Common myeloid progenitor, CD34-positive (primary cell): ENCODE data around the gene JAML.

Source experiments
- CTCF ChIA-PET: fragments of 350-600 bp; sonication (Branson Sonifier 250); formaldehyde crosslinking; loops from one replicate; lab custom pipeline; 2021; ENCODE audit warnings: antibody characterized with exemption; lab: Charles Lee
- POLR2A ChIA-PET: fragments of 350-600 bp; sonication (Branson Sonifier 250); formaldehyde crosslinking; loops from one replicate; lab custom pipeline; 2021; ENCODE audit warnings: antibody characterized with exemption; lab: Charles Lee
- DNase-seq, 3 donors: peaks; one replicate each; pipeline versions ENCODE4 v3.0.0 to v3.0.0-alpha.2; 2013
- H3K27ac ChIP-seq, 2 experiments: 1 replicate in 1 of 2; 2 replicates in 1 of 2; pipeline ENCODE4 v1.7.0; 2013; ENCODE audit warnings: inconsistent platforms in 2 of 2, low read length in 2 of 2, mild to moderate bottlenecking in 2 of 2, low read depth in 1 of 2, moderate library complexity in 1 of 2; ENCODE audit not compliant: severe bottlenecking in 2 of 2, insufficient read depth in 1 of 2, poor library complexity in 1 of 2
- H3K27me3 ChIP-seq, 5 experiments: replicated peaks in 2 of 5; 1 replicate in 3 of 5; 2 replicates in 2 of 5; pipeline versions ENCODE4 v1.6.1 to v1.7.0; 2013; ENCODE audit warnings: low read length in 4 of 5, mild to moderate bottlenecking in 2 of 5, moderate library complexity in 2 of 5, inconsistent platforms in 1 of 5; ENCODE audit not compliant: insufficient read depth in 5 of 5, control insufficient read depth in 4 of 5
- H3K36me3 ChIP-seq, 4 experiments: 1 replicate in 2 of 4; 2 replicates in 2 of 4; pipeline versions ENCODE4 v1.6.1 to v1.7.0; 2013; ENCODE audit warnings: low read length in 3 of 4, control low read depth in 1 of 4, mild to moderate bottlenecking in 1 of 4; ENCODE audit not compliant: control insufficient read depth in 4 of 4, insufficient read depth in 4 of 4
- H3K4me1 ChIP-seq, 4 experiments: 1 replicate in 3 of 4; 2 replicates in 1 of 4; pipeline versions ENCODE4 v1.6.1 to v1.7.1; 2013; ENCODE audit warnings: low read length in 3 of 4, mild to moderate bottlenecking in 3 of 4, control low read depth in 1 of 4, inconsistent platforms in 1 of 4, moderate library complexity in 1 of 4; ENCODE audit not compliant: control insufficient read depth in 4 of 4, insufficient read depth in 4 of 4; ENCODE audit errors: control extremely low read depth in 1 of 4
- H3K4me3 ChIP-seq, 7 experiments: 1 replicate in 4 of 7; 2 replicates in 3 of 7; pipeline versions ENCODE4 v1.5.1 to v1.7.0; 2013; ENCODE audit warnings: mild to moderate bottlenecking in 7 of 7, low read length in 6 of 7, moderate library complexity in 6 of 7, inconsistent platforms in 2 of 7, low read depth in 2 of 7, control low read depth in 1 of 7; ENCODE audit not compliant: insufficient read depth in 4 of 7, control insufficient read depth in 1 of 7; ENCODE audit errors: extremely low read depth in 1 of 7
- H3K9me3 ChIP-seq, 5 experiments: 1 replicate in 4 of 5; 2 replicates in 1 of 5; pipeline versions ENCODE4 v1.6.1 to v1.7.1; 2013; ENCODE audit warnings: low read length in 4 of 5, mild to moderate bottlenecking in 2 of 5, inconsistent platforms in 1 of 5, low read depth in 1 of 5, moderate library complexity in 1 of 5; ENCODE audit not compliant: control insufficient read depth in 4 of 5, insufficient read depth in 2 of 5; ENCODE audit errors: control extremely low read depth in 1 of 5
- WGBS: methylation state at CpG from one replicate; pipeline ENCODE4 v1.1.5; 2013; ENCODE audit not compliant: insufficient coverage; 5-methylcytosine and 5-hydroxymethylcytosine counted together

Gene JAML

DNA sequence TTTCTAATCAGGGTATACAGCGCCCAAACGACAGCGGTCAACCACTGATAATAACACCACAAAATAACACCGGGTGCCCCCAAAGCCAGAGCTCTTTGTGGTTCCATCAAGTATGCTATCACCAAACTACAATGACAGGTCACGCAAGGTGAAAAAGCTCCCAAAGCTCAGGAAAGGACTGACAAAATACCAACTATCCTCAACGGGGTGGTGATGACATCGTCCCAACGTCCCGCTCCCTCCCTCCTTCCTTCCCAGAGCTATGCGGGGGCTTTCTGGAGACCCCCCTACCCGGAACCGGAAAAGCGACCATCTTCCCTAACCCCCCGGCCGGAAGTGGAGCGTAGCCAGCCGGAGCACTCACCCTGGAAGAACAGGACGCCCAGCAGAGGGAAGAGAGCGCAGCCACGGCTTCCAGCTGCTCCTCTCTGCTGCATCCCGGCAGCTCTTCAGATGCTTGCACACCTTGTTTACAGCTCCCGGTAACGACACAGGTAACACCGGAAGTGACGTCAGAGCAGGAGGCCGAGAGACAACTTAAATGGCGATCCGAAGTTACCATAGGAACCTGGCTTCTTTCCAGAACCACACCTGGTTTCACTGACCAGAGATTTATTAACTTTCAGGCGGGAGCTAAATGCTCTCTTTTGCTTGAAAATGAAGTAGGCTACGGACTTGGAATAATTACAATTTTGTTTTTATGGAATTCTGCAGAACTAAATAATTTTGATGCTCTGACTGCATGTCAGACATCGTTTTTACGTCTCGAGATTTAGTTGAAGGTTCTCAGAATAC lies 27.2 kb upstream of the JAML start, which contains the start of gene MPZL3:
MPZL3 (minus strand) TSS at position 508 of the 795 bp plus-strand sequence; CDS start at position 437, 71 bp downstream.
- ChIA-PET POLR2A (interaction anchor here (0.6 to 1.3 kb wide), 6 partner anchors 11 to 361 kb away, joined by 3 to 7 read pairs (median 3); no protein-coding TSS in a partner anchor), CTCF (interaction anchor here (0.7 to 2.6 kb wide), 10 partner anchors 8 to 53 kb away, joined by 3 to 12 read pairs (median 4); partner anchors contain the start of genes JAML and MPZL2)
- Histone ChIP-seq H3K36me3 (peaks cover 0 to 3% (median 0%) of the 10 kb centered on the region in 4 experiments), H3K27ac (peak within 1 kb of the TSS; percentile 97), H3K27me3 (no peaks in the 10 kb centered on the region), H3K4me1 (peaks cover 2 to 19% (median 11%) of the 10 kb centered on the region in 4 experiments), H3K4me3 (peak within 1 kb of the TSS; percentile 66 to 99 (median 96)), H3K9me3 (no peaks in the 10 kb centered on the region)
- DNase-seq: peak; percentile 86 to 92 (median 91)
- WGBS: 0% methylated on average over 24 of the region's 33 CpGs

DNA sequence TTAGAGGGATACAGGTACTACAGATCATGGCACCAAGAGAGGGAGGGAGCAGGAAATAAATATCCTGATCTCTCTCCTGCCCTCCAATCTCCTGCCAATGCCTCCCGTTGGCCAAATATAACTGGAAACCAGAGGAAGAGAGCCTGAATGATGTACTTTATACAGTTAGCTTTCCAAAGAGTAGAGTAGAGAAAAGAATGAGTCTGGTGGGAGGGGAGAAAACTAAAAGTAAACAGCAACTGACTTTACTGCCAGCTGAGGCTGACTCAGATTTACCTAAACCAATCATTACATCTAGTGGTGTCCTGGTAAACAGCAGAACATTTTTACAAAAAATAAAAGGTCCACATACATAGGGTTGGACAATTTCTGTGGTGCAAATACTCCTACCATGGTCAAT lies 22.2 kb upstream of the JAML start:
- no CpG with 5 or more reads among the region's 1 CpG for WGBS
- DNase-seq: peak in 1 of 3 donors; percentile 33

DNA sequence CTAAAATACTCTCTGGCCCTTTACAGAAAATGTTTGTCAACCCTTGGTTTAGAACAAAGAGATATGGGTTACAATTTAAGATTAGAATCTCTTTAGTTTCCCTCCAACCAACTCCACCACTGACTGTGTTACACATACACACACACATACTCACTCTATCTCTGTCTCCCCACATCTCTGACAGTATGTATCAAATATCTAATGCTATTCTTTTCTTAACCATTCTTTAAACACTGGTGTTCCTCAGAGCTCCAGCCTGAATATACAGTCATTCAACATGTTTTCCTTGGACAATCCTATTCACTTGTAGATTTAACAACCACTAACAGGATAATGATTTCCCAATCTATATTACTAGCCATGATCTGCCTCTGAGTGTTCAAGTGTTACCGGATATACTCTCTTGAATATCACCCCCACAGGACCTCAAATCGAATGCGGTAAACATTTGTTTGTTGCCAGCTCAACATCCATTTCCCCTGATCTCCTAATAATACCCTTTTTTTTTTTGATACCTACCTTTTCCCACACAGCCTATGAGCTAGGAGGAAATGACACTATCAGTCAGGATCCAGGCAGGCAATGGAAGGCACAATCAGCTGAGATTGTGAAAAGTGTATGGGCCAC lies 21.2 kb upstream of the JAML start:
- Histone ChIP-seq H3K27me3 (no peaks in the 10 kb centered on the region), H3K27ac (no peak overlapping the region), H3K4me3 (no peak overlapping the region), H3K36me3 (no peaks in the 10 kb centered on the region), H3K4me1 (peaks cover 21 to 31% (median 24%) of the 10 kb centered on the region in 4 experiments), H3K9me3 (no peaks in the 10 kb centered on the region)
- POLR2A ChIA-PET: no interaction called here
- CTCF ChIA-PET: interaction anchor here (0.8 to 3.3 kb wide), 6 partner anchors 9 to 48 kb away, joined by 3 to 18 read pairs (median 3); no protein-coding TSS in a partner anchor
- WGBS: 93% methylated on average over 2 of the region's 3 CpGs
- no peak for DNase-seq

More for the DNA sequence above, 22.2 kb upstream of the JAML start:
- H3K36me3 ChIP-seq: no peaks in the 10 kb centered on the region
- no peak overlapping the region for H3K27ac ChIP-seq
- no peaks in the 10 kb centered on the region for H3K27me3 ChIP-seq
- H3K9me3 ChIP-seq: no peaks in the 10 kb centered on the region
- H3K4me3 ChIP-seq: no peak overlapping the region
- ChIA-PET POLR2A (no interaction called here), CTCF (interaction anchor here (0.9 to 3.3 kb wide), 4 partner anchors 10 to 49 kb away, joined by 3 to 18 read pairs (median 4); no protein-coding TSS in a partner anchor)
- H3K4me1 ChIP-seq: peaks cover 11 to 27% (median 17%) of the 10 kb centered on the region in 4 experiments

DNA sequence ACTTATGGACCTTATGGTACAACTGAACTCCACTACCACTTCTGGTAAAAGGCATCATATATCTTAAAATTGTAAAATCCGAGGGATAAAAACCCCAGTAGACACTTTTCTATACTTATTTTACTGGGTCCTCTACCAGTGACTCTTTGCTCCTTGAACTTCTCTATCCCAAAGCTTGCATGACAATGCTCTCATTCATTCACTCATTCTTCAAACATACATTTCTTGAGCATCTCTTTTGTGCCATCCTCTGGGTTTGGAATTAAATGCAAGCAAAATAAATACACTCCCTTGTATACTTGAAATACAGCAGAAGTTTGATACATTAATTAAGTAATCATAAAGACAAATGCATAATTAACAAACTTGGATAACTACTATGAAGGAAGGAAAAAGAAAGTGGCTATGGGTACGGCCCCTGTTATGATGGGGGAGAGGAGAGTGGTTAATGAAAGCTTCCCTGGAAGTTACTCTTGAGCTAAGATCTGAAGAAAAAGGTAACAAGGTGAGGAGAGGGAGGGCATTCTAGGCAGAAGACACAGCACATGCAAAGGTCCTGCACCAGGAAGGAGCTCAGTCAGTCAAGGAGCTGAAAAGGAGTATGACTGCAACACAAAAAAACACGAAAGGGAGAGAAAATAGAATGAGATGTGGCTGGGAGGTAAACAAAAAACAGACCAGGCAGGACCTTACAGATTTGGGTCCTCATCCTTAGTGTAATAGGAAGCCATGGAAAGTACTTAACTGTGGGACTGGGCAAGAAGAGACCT lies 19.4 kb upstream of the JAML start:
- H3K9me3 ChIP-seq: no peaks in the 10 kb centered on the region
- CTCF ChIA-PET: interaction anchor here (1.0 kb wide), 2 partner anchors 15 to 33 kb away, joined by 3 read pairs; no protein-coding TSS in a partner anchor
- 100% methylated on average over 2 of the region's 3 CpGs for WGBS

DNA sequence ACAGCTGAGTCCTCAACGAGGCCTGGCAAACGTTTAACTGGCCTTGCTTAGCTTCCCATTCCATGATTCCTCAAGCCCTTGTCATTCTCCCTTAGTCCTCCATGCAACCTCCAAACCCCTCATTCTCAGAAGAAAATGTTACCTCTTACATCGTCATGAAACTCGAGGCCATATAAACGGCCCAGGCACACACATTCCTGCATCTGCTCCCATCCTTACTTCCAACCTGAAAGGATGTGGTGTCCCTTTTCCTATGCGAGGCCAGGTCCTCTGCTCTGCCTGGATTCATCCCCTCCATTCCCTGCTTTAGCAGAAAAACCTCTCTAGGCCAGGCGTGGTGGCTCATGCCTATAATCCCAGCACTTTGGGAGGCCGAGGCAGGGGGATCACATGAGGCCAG lies 18.4 kb upstream of the JAML start:
- Histone ChIP-seq H3K4me3 (no peak overlapping the region), H3K4me1 (peaks cover 45 to 56% (median 50%) of the 10 kb centered on the region in 4 experiments), H3K9me3 (no peaks in the 10 kb centered on the region), H3K27ac (no peak overlapping the region), H3K27me3 (no peaks in the 10 kb centered on the region), H3K36me3 (no peaks in the 10 kb centered on the region)
- no peak for DNase-seq
- ChIA-PET CTCF (interaction anchor here (1.2 to 4.9 kb wide), 7 partner anchors 9 to 45 kb away, joined by 3 to 29 read pairs (median 8); partner anchors contain the start of genes JAML and MPZL3), POLR2A (no interaction called here)
- WGBS: 95% methylated on average over 6 of the region's 8 CpGs

More for the DNA sequence above, 19.4 kb upstream of the JAML start:
- POLR2A ChIA-PET: interaction anchor here (0.6 kb wide), 1 partner anchor 452 kb away, joined by 3 read pairs; no protein-coding TSS in a partner anchor
- H3K4me3 ChIP-seq: no peak overlapping the region
- no peak overlapping the region for H3K27ac ChIP-seq
- DNase-seq: no peak
- H3K27me3 ChIP-seq: no peaks in the 10 kb centered on the region
- H3K4me1 ChIP-seq: peaks cover 35 to 46% (median 40%) of the 10 kb centered on the region in 4 experiments
- H3K36me3 ChIP-seq: no peaks in the 10 kb centered on the region

DNA sequence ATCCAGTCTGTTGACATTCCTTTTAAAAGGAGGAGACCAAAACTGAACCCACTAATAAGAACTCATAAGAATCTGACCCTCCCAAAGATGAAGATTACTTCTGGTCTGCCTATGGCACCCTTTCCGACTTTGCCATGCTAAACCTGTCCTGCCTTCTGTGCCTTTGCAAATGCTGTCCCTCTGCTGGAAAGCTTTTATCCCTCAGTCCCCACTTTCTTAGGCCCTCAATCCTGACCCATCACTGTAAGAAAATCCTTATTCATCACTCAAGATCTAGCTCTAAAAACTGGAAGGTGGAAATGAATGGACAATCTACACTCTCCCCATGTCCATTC lies 16.9 kb upstream of the JAML start:
- H3K27me3 ChIP-seq: no peaks in the 10 kb centered on the region
- no peaks in the 10 kb centered on the region for H3K9me3 ChIP-seq
- POLR2A ChIA-PET: interaction anchor here (1.1 to 1.6 kb wide), 2 partner anchors 28 to 43 kb away, joined by 4 to 5 read pairs; no protein-coding TSS in a partner anchor
- H3K4me3 ChIP-seq: peak overlapping the region in 2 of 7 experiments; percentile 52 to 54
- peaks cover 46 to 69% (median 55%) of the 10 kb centered on the region in 4 experiments for H3K4me1 ChIP-seq
- 100% methylated on average over 1 of the region's 1 CpG for WGBS
- peak overlapping the region; percentile 85 for H3K27ac ChIP-seq
- H3K36me3 ChIP-seq: peaks cover 0 to 3% (median 0%) of the 10 kb centered on the region in 4 experiments
- no peak for DNase-seq
- CTCF ChIA-PET: interaction anchor here (0.6 to 4.9 kb wide), 11 partner anchors 10 to 161 kb away, joined by 3 to 29 read pairs (median 4); partner anchors contain the start of genes JAML and MPZL3
